Measurements from ENCODE around the gene TLR10.
"Not testable (repeated sequence)": the region's sequence is repeated elsewhere in the genome, so short reads cannot be mapped to it uniquely, and the experiment has no call there.

Gene TLR10

GRCh38 chr4:38800366-38800765 is 17.6 kb upstream of the TLR10 start:
- no peak for DNase-seq

- no peak for DNase-seq
Measured at GRCh38 chr4:38795087-38795486, 12.3 kb upstream of the TLR10 start.

- DNase-seq: no peak
Measured at GRCh38 chr4:38794051-38794450, 11.3 kb upstream of the TLR10 start.

- DNase-seq: no peak
Measured at GRCh38 chr4:38791010-38791409, 8.2 kb upstream of the TLR10 start.

- no peak for DNase-seq
Measured at GRCh38 chr4:38788317-38788716, 5.5 kb upstream of the TLR10 start.

- DNase-seq: no peak
Measured at GRCh38 chr4:38787693-38788092, 4.9 kb upstream of the TLR10 start.

- no peak for DNase-seq
Measured at GRCh38 chr4:38785901-38786402, 3.2 kb upstream of the TLR10 start.

- DNase-seq: no peak
Measured at GRCh38 chr4:38785041-38785790, 2.4 kb upstream of the TLR10 start.

GRCh38 chr4:38784141-38784540 is 1.4 kb upstream of the TLR10 start:
- no peak for DNase-seq

GRCh38 chr4:38783109-38783460 is 295 bp upstream of the TLR10 start:
- no peak for DNase-seq

- no peak for DNase-seq
Measured at GRCh38 chr4:38781854-38782261, 932 bp downstream of the TLR10 start.

- DNase-seq: no peak
Measured at GRCh38 chr4:38780833-38781484, 1.8 kb downstream of the TLR10 start.

- DNase-seq: no peak
Measured at GRCh38 chr4:38779790-38780189, 3.0 kb downstream of the TLR10 start.

- DNase-seq: not testable (repeated sequence)
Measured at GRCh38 chr4:38777925-38778324, 4.9 kb downstream of the TLR10 start.

- DNase-seq: no peak
Measured at GRCh38 chr4:38775326-38775725, 7.5 kb downstream of the TLR10 start.

GRCh38 chr4:38774181-38774955 is 8.4 kb downstream of the TLR10 start:
- no peak for DNase-seq

GRCh38 chr4:38770281-38770680 is 12.5 kb downstream of the TLR10 start:
- not testable (repeated sequence) for DNase-seq

- DNase-seq: no peak
Measured at GRCh38 chr4:38769857-38770256, 12.9 kb downstream of the TLR10 start.

- DNase-seq: no peak
Measured at GRCh38 chr4:38769441-38769840, 13.3 kb downstream of the TLR10 start.

GRCh38 chr4:38768968-38769394 is 13.8 kb downstream of the TLR10 start:
- no peak for DNase-seq

- DNase-seq: not testable (repeated sequence)
Measured at GRCh38 chr4:38766940-38767339, 15.8 kb downstream of the TLR10 start.

- no peak for DNase-seq
Measured at GRCh38 chr4:38765382-38765781, 17.4 kb downstream of the TLR10 start.

- DNase-seq: no peak
Measured at GRCh38 chr4:38764277-38764676, 18.5 kb downstream of the TLR10 start.

- no peak for DNase-seq
Measured at GRCh38 chr4:38762560-38762959, 20.2 kb downstream of the TLR10 start.

Measured in stimulated activated CD4-positive, alpha-beta T cell treated with anti-CD3 and anti-CD28 coated beads, Interleukin-12 subunit alpha, Interleukin-12 subunit beta, amount 100 ng/mL, for 4 hours (primary cell).